ENCODE measurements around the gene ORC1. TPM values are rescaled to one million over a fixed set of nuclear protein-coding genes. Genes with fewer than 3 reads are reported as not detected.

The ORC1 gene
- total and polyA plus RNA-seq, 2 experiments from 2014 or later = 15.1 to 55.0 TPM

- peaks cover 24% of the 10 kb centered on the region for H3K36me3 Mint-ChIP-seq (ENCODE audit: low read depth)
- no peak overlapping the region for H3K27ac ChIP-seq (ENCODE audit: low read depth)
- 0 out of 2 replicates have a peak, but pooled peaks cover 9% of the 10 kb centered on the region for H3K4me1 ChIP-seq (ENCODE audit: insufficient read depth)
- peaks cover 7% of the 10 kb centered on the region; the same call in 2 of the 3 replicates for H3K4me1 Mint-ChIP-seq
- 0 out of 2 replicates have a peak overlapping the region, but pooled peaks have one; percentile 28 for H3K4me2 ChIP-seq
- no peak overlapping the region for H3K4me3 ChIP-seq
- no peak overlapping the region for H2AFZ ChIP-seq
- no peaks in the 10 kb centered on the region; the same call in 1 of the 2 replicates for H3K79me2 ChIP-seq (replicated peaks; ENCODE audit: insufficient read depth)
- H3K27ac Mint-ChIP-seq = 0 out of 2 replicates have a peak overlapping the region, but pooled peaks have one; percentile 34
- 0 out of 2 replicates have a peak, but pooled peaks cover 2% of the 10 kb centered on the region for H4K20me1 ChIP-seq (replicated peaks; ENCODE audit: insufficient read depth)
- H3K9me3 Mint-ChIP-seq = no peaks in the 10 kb centered on the region
- ATAC-seq = no peak
- TF ChIP-seq CTCF (conservative IDR thresholded peaks at IDR 0.05; ENCODE audit: low read depth in 2 of 2) (no peak), ETS1 (IDR thresholded peaks at IDR 0.05) (no peak), JUNB (IDR thresholded peaks at IDR 0.05; ENCODE audit: unreplicated experiment) (no peak), STAT1 (IDR thresholded peaks at IDR 0.05; ENCODE audit: unreplicated experiment) (no peak), NANOG (IDR thresholded peaks at IDR 0.05; ENCODE audit: borderline replicate concordance) (no peak), EZH2 (IDR thresholded peaks at IDR 0.05; ENCODE audit: low read depth, unreplicated experiment) (no peak), ZNF114 (CRISPR knock-in tag; IDR thresholded peaks at IDR 0.05) (no peak), EZH2phosphoT487 (IDR thresholded peaks at IDR 0.05; ENCODE audit: unreplicated experiment) (no peak), ZNF462 (CRISPR knock-in tag; IDR thresholded peaks at IDR 0.05) (no peak)
- H3K27me3 ChIP-seq (ENCODE audit: insufficient read depth) = no peaks in the 10 kb centered on the region
- no peak for DNase-seq (ENCODE audit: low spot score)
- H3K9me2 ChIP-seq (ENCODE audit: insufficient read depth) = no peaks in the 10 kb centered on the region
- 0 out of 2 replicates have a peak, but pooled peaks cover 3% of the 10 kb centered on the region for H3F3A ChIP-seq (replicated peaks; ENCODE audit: low read depth)
- peaks cover 2% of the 10 kb centered on the region for H3K27me3 Mint-ChIP-seq (ENCODE audit: insufficient read depth, low read depth, poor library complexity)
- peaks cover 17% of the 10 kb centered on the region for H3K36me3 ChIP-seq (ENCODE audit: insufficient read depth)
- H3K4me3 Mint-ChIP-seq = no peak overlapping the region
Observed at GRCh38 chr1:52426371-52426770, 22.1 kb upstream of the ORC1 start.

Data from GM23338 (cell line).